GM18868 (cell line): ENCODE measurements around the gene RAB38.

ENCODE experiments used
- ATAC-seq: cut with Tn5 transposase; IDR thresholded peaks from one replicate; pipeline ENCODE4 v1.9.1; 2021; ENCODE audit warnings: mild to moderate bottlenecking, moderate library complexity; ENCODE audit not compliant: unreplicated experiment

The RAB38 gene

DNA sequence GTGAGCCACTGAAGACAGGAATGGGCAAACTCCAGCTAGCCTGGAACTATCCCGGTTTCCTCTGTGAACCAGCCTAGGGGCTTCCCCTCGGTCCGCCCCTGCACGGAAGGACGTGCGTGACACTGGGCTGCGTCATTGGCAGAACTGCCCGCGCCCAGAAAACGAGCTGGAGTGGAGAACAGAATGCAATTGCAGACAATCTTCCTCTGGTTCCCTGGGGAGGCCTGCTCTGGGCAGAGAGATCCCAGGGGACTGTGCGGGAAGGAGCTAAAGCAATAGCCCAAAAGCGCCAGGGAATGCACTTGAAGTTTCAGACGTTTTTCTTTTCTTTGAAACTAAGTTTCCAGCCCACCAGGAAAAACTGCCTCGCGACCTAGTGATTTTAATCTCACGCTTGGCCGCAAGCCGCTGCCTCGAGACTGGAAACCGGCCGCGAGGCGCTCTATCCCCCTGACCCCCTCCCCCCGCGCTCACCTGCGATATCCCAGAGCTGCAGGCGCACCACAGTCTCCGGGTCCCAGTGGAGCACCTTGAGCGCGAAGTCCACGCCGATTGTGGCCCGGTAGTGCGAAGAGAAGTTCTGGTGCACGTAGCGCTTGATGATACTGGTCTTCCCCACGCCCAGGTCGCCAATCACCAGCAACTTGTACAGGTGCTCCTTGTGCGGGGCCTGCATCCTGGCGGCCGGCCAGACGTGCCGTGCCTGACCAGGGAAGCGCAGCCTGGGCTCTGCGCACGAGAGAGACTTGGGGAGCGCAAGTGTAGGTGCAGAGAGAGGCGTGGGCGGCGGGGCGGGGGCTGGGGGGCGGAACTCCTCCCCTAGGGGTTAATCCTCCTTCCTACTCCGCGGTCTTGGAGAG lies at the start of gene RAB38:
Gene RAB38, minus strand, starts transcription at position 735 of the 860 bp plus-strand sequence. Its CDS starts 59 bp downstream, at position 676.
- ATAC-seq = peak; percentile 50

DNA sequence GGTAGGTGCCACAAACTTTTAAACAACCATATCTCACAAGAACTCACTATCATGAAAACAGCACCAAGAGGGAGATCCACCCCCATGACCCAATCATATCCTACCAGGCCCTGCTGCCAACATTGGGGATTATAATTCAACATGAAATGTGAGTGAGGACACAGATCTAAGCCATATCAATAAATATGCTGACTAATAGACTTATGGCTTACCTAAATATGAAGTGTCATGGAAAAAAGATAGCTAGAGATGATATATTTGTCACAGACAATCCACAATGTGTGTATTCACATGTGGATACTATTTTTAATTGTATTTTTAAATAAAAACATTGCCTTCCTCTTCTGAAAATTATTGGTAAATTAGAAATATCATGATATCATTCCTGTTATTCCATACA lies 38.2 kb upstream of the RAB38 start:
- ATAC-seq = no peak

DNA sequence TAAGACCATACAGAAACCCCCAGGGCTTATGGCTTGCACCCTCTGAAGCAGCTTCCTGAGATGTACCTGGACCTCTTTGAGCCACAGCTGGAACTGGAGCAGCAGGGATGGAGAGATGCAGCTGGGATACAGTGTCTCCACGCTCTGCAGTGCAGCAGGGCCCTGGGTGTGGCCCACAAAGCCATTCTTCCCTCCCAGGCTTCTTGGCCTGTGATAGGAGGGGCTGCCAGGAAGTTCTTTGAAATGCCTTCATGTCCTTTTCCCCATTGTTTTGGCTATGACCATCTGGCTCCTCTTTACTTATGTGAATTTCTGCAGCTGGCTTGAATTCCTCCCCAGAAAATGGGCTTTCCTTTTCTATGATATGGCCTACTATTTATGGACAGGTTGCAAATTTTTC lies 37.1 kb upstream of the RAB38 start:
- ATAC-seq = no peak

DNA sequence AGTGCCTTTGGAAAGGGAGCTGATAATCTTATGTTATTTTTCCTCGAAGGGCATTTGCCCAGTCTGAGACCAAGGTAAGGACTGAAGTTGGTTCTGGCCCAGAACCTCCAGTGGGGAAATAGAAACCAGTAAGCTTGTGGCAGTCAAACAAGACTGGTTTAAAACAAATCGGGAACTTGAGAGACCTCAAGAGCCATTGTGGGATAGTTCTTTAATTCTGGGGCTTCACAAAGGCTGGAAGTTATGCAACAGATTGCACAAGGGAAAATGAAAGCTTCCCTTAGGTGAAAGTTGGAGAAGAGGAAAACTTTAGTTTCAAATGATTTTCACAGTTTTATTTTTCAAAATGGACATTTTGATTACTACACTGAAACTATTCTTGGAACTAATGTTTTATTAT lies 33.5 kb upstream of the RAB38 start:
- no peak for ATAC-seq

DNA sequence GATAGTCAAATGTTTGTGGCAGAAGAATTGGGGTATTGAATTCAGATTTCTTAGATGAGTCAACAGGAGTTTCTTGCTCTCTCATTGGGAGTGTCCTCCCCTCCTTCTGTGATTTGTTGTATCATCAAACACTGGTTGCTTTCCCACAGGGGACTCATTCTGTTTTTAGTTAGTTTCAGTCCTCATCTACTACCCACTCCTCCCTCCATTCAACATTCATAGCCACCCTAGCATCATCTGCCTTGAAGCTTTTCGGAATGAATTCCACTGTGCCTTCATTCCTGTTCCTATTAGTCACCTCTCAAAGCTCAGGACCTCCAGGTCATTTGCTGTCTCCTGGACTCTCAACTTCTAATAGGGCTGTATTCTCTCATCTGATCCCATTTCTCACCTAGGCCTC lies 31.5 kb upstream of the RAB38 start:
- ATAC-seq = peak; percentile 79

DNA sequence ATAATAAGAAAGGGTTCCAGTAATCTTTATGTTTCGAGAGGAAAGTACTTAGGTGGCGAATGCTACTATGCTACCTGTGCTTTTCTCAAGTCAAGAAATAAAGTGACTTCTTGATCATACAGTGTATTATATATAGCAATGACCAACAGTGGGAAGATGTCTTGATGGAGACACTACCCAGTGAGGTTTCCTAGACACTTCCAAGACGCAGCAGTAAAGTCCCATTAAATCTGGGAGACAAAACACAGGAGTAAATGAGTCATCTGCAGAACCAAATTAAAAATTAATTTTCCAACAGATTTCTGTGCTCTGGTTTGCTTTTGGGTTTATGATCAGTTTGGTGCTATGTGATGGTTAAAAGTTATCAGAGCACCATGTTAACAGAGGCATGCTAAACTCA lies 29.1 kb upstream of the RAB38 start:
- no peak for ATAC-seq

DNA sequence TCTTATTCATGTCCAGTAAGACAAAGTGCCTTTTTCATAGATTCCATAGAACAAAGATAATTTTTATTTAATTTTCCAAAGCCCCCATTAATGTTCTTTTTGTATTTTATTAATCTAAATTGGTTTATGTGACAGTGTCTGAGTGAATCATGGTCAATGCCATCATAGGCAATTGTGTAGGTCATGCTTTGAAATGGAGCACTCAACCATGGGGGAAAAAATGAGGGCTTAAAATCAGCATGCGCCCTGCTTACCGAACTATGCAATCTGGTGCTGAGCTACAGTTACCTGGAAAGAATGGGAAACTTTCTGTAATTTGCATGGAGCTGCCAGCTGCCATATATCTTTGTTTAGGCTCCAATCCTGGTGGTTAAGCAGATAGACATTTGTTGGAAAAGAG lies 28.4 kb upstream of the RAB38 start:
- ATAC-seq = no peak

DNA sequence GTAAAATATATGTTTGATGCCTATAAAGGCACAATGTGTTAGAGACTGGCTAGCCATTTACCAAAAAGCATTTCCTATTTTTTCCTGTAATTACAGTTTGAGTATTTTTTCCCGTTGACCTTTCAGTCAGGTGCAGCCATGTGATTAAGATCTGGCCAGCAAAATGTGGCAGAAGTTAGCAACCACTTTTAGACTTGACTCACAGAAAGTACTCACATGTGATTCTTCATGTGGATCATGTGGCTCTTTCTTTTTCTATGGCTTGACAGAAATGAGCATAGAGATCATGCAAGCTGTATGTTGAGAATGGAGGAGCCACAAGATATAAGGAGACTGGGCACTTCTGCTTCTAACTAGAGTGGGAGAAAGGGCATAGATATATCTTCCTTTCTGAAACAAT lies 27.3 kb upstream of the RAB38 start:
- peak; percentile 49 for ATAC-seq

DNA sequence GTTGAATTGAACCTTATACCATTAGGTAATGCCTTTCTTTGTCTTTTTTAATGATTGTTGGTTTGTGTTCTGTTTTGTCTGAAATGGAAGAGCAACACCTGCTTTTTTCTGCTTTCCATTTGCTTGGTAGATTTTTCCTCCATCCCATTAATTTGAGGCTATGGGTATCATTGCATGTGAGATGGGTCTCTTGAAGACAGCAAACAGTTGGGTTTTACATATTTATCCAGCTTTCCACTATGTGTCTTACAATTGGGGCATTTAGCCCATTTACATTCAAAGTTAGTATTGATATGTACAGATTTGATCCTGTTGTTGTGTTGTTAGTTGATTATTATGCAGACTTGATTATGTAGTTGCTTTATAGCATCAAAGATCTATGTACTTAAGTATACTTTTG lies 21.1 kb upstream of the RAB38 start:
- no peak for ATAC-seq

DNA sequence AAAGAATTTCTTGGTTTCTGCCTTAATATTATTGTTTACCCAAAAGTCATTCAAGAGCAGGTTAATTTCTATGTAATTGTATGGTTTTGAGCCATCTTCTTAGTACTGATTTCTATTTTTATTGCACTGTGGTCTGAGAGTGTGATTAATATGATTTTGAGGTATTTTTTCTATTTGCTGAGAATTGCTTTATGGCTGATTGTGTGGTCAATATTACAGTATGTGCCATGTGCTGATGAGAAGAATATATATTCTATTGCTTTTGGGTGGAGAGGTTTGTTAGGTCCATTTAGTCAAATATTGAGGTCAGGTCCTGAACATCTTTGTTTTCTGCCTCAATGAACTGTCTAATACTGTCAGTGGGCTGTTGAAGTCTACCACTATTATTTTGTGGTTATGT lies 20.7 kb upstream of the RAB38 start:
- no peak for ATAC-seq

DNA sequence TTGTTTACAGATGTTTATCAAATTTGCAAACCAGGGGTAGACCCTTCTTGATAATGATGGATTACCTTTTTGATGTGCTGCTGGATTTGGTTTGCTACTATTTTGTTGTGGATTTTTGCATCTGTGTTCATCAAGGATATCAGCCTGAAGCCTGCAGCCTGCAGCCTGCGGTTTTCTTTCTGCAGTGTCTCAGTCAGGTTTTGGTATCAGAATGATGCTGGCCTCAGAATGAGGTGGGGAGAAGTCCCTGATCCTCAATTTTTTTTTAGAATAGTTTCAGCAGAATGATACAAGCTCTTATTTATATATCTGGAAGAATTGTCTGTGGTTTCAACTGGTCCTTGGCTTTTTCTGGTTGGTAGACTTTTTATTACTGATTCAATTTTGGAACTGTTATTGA lies 19.7 kb upstream of the RAB38 start:
- ATAC-seq = peak; percentile 88

DNA sequence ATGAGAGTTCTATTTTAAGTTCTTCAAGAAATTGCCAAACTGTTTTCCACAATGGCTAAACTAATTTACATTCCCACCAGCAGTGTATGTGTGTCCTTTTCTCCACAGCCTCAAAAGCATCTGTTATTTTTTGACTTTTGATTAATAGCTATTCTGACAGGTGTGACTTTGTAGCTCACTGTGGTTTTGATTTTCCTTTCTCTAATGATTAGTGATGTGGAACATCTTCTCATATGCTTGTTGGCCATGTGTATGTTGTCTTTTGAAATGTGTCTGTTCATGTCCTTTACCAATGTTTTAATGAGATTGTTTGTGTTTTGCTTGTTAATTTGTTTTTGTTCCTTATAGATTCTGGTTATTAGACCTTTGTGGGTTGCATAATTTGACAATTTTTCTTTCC lies 18.0 kb upstream of the RAB38 start:
- ATAC-seq = no peak

DNA sequence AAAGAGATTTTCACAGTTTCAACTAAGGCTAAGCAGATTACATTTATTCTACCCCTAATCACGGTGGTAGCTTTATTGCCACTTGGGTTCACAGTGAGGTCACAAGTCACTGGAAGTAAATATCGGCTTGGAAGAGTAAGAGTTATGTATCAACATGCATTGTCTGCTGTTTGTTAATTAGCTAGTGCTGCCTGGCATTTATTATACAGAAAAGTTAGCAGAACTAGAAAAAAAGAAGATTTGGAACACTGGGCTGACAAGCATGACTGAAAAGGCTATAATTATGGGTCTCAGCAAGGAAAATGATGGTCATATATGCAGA lies 13.7 kb upstream of the RAB38 start:
- ATAC-seq = no peak

DNA sequence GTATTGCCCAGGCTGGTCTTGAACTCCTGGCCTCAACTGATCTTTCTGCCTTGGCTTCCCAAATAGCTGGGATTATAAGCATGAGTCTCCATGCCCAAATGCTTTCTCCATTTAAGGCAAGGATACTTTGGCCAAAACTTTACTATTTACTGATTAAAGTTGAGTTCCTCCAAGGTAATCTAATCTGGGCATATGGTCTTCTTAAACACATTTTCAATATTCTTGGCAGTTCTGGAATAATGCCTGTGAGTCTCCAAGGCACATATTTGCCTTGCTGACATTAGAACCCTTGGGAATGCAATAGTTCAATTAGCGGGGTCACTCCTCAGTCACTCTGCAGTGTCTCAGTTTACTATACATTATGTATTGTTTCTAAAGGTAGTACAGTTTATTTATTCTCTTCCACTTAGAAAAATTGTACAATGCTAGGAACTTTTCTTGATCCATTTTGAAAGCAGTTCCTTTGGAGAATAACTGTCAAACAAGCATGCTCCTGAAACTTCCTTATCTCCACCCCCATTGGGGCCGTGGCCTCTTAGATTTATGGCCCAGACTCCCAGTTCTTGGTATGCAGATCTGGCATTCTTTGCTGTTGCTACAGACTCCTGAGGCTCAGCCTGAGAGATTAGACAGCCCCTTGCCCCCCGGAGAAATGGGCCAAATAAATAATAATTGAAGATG lies 13.1 kb upstream of the RAB38 start:
- no peak for ATAC-seq

DNA sequence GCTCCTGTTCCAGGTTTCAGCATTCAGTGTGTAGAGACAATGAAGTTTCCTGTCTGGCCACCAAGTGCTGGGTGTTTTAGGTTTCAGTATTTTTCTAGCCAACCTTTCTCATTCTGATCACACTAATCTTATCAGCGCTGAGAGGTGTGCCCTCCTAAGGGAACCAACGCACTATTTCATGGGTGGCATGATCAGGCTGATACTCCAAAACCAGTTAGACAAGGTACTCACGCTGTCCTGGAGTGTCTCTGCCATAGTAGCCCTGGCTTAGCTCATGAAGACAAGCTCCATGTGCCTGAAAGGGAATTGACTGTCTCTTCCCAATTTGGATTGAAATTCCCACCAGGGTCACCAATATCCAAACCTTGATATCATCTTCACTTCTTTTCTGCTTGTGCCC lies 8.0 kb upstream of the RAB38 start:
- no peak for ATAC-seq

DNA sequence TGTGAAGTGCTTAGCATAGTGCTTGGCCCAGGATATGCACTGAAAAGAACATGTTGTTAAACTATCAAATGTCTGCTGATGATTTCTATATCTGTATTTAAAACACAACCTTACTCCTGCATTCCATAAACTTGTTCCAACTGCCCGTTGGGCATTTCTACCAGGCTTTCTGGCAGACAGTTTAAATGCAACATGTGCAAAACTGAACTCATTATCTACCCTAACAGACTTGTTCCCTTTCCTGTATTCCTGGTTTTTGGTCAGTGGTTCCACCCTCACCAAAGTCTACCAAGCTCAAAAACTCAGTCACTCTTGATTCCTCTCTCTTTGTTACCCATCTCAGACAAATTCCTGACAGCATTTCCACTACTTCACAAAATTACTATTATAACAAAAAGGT lies 6.5 kb upstream of the RAB38 start:
- ATAC-seq = no peak

DNA sequence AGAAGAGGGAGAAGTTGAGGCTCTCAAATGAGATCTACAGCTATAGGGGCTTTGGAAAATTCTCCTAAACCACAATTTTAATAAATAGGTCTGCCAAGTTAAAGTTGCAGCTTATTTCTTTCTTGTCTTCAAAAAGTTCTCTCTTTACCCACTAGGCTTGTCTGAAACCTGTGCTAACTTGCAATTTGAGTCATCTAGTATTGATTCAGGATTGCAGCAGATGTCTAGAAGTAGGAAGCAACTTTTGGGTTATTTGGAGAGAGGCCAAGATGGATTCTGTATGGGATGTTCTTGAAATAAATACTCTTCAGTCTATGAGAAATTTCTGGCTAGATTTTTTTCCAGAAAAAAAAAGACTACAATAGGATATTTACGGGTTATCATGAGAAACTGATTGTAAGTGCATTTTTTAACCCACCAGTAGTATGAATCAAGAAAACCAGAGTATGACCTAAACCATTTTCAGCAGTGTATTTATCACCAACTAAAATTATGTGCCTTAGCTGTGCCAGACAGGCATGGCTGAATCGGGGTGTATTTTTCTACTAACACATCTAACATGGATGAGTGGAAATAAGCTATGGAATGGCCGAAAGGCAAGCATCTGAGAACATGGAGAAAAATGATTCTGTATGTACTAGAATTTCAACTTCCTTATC lies 4.9 kb upstream of the RAB38 start:
- ATAC-seq = no peak

DNA sequence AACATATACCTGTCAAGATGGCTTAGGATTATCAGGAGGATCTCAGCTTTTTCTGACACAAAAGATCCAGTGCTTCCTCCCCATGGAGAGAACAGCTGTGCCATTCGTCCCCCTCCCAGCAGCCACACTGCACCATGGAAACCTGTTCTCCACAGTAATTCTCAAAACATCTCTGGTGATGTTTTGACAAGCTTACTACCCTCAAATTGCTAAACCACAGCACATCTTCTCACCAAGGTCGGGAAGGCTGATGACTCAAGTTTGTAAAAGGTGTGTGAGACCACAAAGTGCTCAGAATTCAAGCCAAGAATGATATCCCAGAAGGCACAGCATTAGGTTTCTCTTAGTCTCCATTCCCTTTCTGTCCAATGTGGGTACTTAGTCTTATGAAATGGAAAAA lies 3.9 kb upstream of the RAB38 start:
- peak; percentile 76 for ATAC-seq

DNA sequence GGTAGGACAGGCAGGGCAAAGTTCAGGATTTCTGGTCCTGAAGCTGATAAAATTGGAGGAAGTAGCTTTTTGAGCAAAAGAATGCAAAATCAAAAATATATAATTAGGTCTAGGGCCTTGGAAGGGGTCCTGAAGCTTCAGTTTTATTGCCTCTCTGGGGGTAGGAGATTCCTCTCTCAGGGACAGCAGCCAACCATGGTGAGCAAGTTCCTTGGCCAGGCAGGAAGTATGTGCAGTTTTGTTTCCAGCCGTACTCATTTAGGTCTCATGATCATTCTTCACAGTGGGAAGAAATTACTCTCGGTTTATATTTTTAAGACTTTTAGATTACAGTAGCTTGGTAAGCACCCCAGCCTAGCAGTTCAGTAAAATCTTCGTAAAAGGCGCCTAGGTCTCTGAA lies 2.9 kb upstream of the RAB38 start:
- no peak for ATAC-seq

DNA sequence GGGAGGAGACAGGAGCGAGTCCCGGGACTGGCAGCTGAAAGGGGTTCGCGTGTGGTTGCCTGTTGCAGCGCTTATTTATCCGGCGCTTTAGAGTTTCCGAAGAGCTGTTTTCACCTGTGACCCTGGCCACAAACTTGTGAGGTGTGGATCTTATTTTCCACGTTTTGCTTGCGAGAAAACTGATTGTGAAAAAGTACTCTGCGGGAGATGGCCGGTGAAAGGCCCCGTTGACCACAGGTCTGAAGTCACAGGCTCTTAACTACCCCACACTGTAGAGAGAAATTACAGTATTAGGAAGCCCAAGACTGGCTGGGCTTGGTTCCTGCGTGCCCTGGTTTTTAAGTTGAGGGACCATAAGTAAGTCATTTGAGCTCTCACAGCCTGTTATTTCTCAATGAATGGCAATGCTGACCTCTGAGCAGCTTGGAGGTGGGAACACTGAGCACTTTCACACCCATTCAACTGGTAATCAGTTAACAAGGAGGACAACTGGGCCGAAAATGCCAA lies 379 bp upstream of the RAB38 start:
- ATAC-seq = peak; percentile 4

DNA sequence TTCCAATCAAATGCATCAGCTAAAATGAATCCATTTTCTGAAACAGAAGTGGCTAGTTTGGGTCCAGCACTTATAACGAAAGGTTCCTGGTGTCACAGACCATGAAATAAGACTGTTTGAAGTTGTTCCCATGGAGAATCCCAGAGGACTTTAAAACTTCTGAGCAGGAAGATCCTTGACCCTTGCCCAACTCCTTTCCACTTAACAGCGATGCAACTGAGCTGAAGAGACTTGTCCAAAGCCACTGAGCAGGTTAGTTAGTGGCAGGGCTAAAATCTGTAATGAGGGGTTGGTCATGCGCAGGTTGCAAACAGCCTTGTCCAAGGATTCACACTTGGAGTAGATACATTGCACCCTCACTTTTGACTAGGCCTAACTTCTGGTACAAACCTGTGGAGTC lies 1.3 kb downstream of the RAB38 start:
- no peak for ATAC-seq

DNA sequence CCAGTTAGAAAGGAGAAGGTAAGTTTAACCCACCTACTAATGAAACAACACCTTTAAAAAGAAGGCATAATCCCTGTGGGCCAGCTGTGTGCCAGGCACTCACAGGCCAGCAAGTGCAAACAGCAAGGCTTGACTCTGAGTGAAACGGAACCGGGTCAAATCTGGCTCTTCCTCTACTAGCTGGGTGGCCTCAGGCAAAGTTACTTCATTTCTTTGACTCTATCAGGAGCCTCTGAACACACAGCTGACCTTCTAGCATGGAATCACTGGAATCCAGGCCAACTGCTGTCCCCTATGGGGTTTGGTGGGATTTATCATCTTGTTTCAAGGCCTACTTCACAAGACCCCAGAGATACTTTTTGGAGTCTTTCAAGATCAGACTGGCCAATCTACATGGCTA lies 3.3 kb downstream of the RAB38 start:
- no peak for ATAC-seq
